ENCODE measurements around the gene TFF2. TPM values are rescaled to one million over a fixed set of nuclear protein-coding genes. Genes with fewer than 3 reads are reported as not detected.

Gene TFF2
- total and polyA plus RNA-seq, 2 of the 4 experiments (the other 2 are of a cell fraction) = not detected

GRCh38 chr21:42338729-42339715 is 11.8 kb downstream of the TFF2 start:
- Histone ChIP-seq H4K91ac (ENCODE audit: insufficient read depth, low read depth, low read length) (no peak overlapping the region), H2AFZ (replicated peaks; ENCODE audit: low read length, poor library complexity) (no peak overlapping the region), H4K5ac (ENCODE audit: low read depth, low read length) (no peak overlapping the region), H2BK120ac (ENCODE audit: low read depth, low read length) (no peak overlapping the region), H3K79me1 (ENCODE audit: low read depth in 1 of 2, low read length in 2 of 2) (no peaks in the 10 kb centered on the region), H3K18ac (ENCODE audit: low read depth, low read length) (no peak overlapping the region), H3K27ac (ENCODE audit: insufficient read depth, low read length) (no peak overlapping the region), H3K9ac (ENCODE audit: low read depth, low read length) (no peak overlapping the region), H3K23ac (ENCODE audit: low read depth, low read length) (no peak overlapping the region), H2BK20ac (ENCODE audit: low read depth, low read length) (no peak overlapping the region), H4K8ac (ENCODE audit: low read depth in 2 of 2, low read length in 2 of 2) (no peak overlapping the region), H2BK15ac (ENCODE audit: low read depth, low read length) (no peak overlapping the region), H2AK5ac (ENCODE audit: low read depth, low read length) (no peak overlapping the region), H3K4me1 (ENCODE audit: control insufficient read depth, insufficient read depth, low read length) (no peaks in the 10 kb centered on the region; the same call in 1 of the 2 replicates), H3K36me3 (ENCODE audit: control insufficient read depth, insufficient read depth, low read length) (no peaks in the 10 kb centered on the region), H4K20me1 (ENCODE audit: insufficient read depth, low read length) (no peaks in the 10 kb centered on the region), H3K4ac (ENCODE audit: low read depth, low read length) (no peak overlapping the region), H3K27me3 (ENCODE audit: control insufficient read depth, insufficient read depth, low read length) (peaks cover 14% of the 10 kb centered on the region), H2BK5ac (ENCODE audit: low read depth, low read length, poor library complexity, severe bottlenecking) (no peak overlapping the region), H2AK9ac (replicated peaks; ENCODE audit: low read depth, low read length, poor library complexity) (no peak overlapping the region), H3K4me3 (ENCODE audit: insufficient read depth, low read depth, low read length) (no peak overlapping the region), H3K14ac (replicated peaks; ENCODE audit: low read depth, low read length) (no peak overlapping the region), H3K56ac (ENCODE audit: extremely low read depth, insufficient read depth, low read length) (no peak overlapping the region), H3K9me3 (ENCODE audit: control insufficient read depth, insufficient read depth, low read length) (no peaks in the 10 kb centered on the region), H3K9me1 (ENCODE audit: insufficient read depth, low read length) (no peaks in the 10 kb centered on the region; the same call in 1 of the 2 replicates), H3K4me2 (ENCODE audit: low read depth, low read length) (no peak overlapping the region)
- DNase-seq (no peak), ATAC-seq (ENCODE audit: low read depth) (no peak)
- POLR2A ChIA-PET (ENCODE audit: unreplicated experiment) = no interaction called here
- CTCF ChIA-PET = no interaction called here
- in situ Hi-C loops (cut with MboI; ENCODE audit: low sequenced_read_pairs) (no loop called here), intact Hi-C loops (cut with micrococcal nuclease) (no loop called here), dilution Hi-C loops (cut with HindIII; ENCODE audit: low sequenced_read_pairs, unreplicated experiment) (no loop called here)
- no TSS peak for BruUV-seq (replicated peaks)
- 66% methylated on average over 3 of the region's 17 CpGs; no CpG with 5 or more reads in 1 of the 2 experiments for WGBS, 2 experiments (ENCODE audit: extremely low coverage in 2 of 2, insufficient read length in 1 of 2)
- TF ChIP-seq POLR2A (IDR thresholded peaks at IDR 0.05; ENCODE audit: low read depth, low read length) (no peak), NFE2L2 (IDR thresholded peaks at IDR 0.05; ENCODE audit: low read depth, low read length) (no peak), RAD21 (IDR thresholded peaks at IDR 0.05; ENCODE audit: low read length) (no peak), MAFK (IDR thresholded peaks at IDR 0.05; ENCODE audit: low read depth, low read length) (no peak), RCOR1 (IDR thresholded peaks at IDR 0.05; ENCODE audit: insufficient replicate concordance, low read length) (no peak), MXI1 (IDR thresholded peaks at IDR 0.05; ENCODE audit: borderline replicate concordance, low read depth, low read length) (no peak), CEBPB (IDR thresholded peaks at IDR 0.05; ENCODE audit: low read depth, low read length) (no peak), CTCF (conservative IDR thresholded peaks at IDR 0.05; ENCODE audit: low read depth, low read length) (no peak), RFX5 (IDR thresholded peaks at IDR 0.05; ENCODE audit: low read depth, low read length) (no peak), CHD1 (IDR thresholded peaks at IDR 0.05; ENCODE audit: low read depth, low read length) (no peak), ELK1 (IDR thresholded peaks at IDR 0.05; ENCODE audit: borderline replicate concordance, low read depth, low read length) (no peak), FOS (IDR thresholded peaks at IDR 0.05; ENCODE audit: low read depth, low read length) (no peak), SMC3 (IDR thresholded peaks at IDR 0.05; ENCODE audit: low read depth, low read length) (no peak), BHLHE40 (IDR thresholded peaks at IDR 0.05; ENCODE audit: low read depth, low read length) (no peak)
- TF ChIP-seq, protein P1, sequence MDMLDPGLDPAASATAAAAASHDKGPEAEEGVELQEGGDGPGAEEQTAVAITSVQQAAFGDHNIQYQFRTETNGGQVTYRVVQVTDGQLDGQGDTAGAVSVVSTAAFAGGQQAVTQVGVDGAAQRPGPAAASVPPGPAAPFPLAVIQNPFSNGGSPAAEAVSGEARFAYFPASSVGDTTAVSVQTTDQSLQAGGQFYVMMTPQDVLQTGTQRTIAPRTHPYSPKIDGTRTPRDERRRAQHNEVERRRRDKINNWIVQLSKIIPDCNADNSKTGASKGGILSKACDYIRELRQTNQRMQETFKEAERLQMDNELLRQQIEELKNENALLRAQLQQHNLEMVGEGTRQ (IDR thresholded peaks at IDR 0.05; ENCODE audit: low read depth, low read length) = no peak
